ENCODE results near the gene LRMDA. TPM values are rescaled to one million over a fixed set of nuclear protein-coding genes. Genes with fewer than 3 reads are reported as not detected.

LRMDA gene
- total and polyA plus RNA-seq, 2 donors (not counting 1 experiment from before 2014, with no cell fraction given), result 0.12 TPM; not detected in 1

DNA sequence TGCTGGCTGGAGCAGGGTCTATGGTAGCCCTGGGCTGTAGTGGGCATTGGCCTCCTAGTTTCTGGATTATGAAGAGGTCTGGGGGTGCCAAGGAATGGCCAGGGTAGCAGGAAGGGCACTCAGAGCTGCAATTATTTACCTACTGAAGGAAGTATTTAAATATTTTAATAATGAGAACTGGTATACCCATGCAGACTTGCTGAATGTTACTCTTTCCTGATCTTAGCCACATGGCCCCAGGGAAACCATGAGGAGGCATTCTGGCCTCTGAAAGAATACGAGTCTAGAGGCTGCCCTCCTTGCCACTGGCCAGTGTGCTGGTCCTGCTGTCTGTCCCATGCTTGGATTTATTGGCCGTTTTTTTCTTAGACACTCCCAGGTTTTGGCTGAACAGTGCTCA, 599.7 kb downstream of the LRMDA start:
- Histone ChIP-seq H3K27ac (ENCODE audit: low read length in 2 of 2) (no peak overlapping the region), H2AFZ (ENCODE audit: insufficient read depth, low read depth, low read length, poor library complexity, severe bottlenecking) (no peak overlapping the region), H3K4me1 (ENCODE audit: control insufficient read depth in 2 of 2, insufficient read depth in 2 of 2, low read length in 2 of 2) (no peaks in the 10 kb centered on the region), H3K9me3 (ENCODE audit: control extremely low read depth in 1 of 3, control insufficient read depth in 2 of 3, insufficient read depth in 1 of 3, low read length in 2 of 3) (no peaks in the 10 kb centered on the region), H3K27me3 (replicated peaks in 1 of 4; ENCODE audit: control extremely low read depth in 1 of 4, control insufficient read depth in 3 of 4, insufficient read depth in 4 of 4, low read length in 3 of 4) (no peaks in the 10 kb centered on the region), H3K4me2 (replicated peaks; ENCODE audit: low read depth, low read length, poor library complexity, severe bottlenecking) (no peak overlapping the region), H3K4me3 (ENCODE audit: control extremely low read depth in 1 of 5, extremely low read depth in 1 of 5, insufficient read depth in 1 of 5, low read depth in 2 of 5, low read length in 4 of 5) (no peak overlapping the region), H3K36me3 (replicated peaks in 1 of 2; ENCODE audit: control extremely low read depth in 1 of 2, control insufficient read depth in 1 of 2, extremely low read depth in 1 of 2, insufficient read depth in 2 of 2, low read length in 1 of 2) (no peaks in the 10 kb centered on the region), H3K79me2 (ENCODE audit: control insufficient read depth, insufficient read depth, low read length) (no peaks in the 10 kb centered on the region), H4K20me1 (ENCODE audit: control insufficient read depth, insufficient read depth, low read length, poor library complexity, severe bottlenecking) (no peaks in the 10 kb centered on the region), H3K9ac (ENCODE audit: low read length) (no peak overlapping the region)
- Mint-ChIP-seq H3K4me3 (no peak overlapping the region), H3K9me3 (ENCODE audit: insufficient read depth) (no peaks in the 10 kb centered on the region), H3K27me3 (peaks cover 6% of the 10 kb centered on the region), H3K4me1 (no peaks in the 10 kb centered on the region), H3K27ac (no peak overlapping the region)
- intact Hi-C loops (cut with micrococcal nuclease), result no loop called here
- DNase-seq (no peak), ATAC-seq (ENCODE audit: low read depth) (no peak)
- POLR2A ChIA-PET, result no interaction called here
- CTCF ChIA-PET, result no interaction called here
- TF ChIP-seq, protein P1, sequence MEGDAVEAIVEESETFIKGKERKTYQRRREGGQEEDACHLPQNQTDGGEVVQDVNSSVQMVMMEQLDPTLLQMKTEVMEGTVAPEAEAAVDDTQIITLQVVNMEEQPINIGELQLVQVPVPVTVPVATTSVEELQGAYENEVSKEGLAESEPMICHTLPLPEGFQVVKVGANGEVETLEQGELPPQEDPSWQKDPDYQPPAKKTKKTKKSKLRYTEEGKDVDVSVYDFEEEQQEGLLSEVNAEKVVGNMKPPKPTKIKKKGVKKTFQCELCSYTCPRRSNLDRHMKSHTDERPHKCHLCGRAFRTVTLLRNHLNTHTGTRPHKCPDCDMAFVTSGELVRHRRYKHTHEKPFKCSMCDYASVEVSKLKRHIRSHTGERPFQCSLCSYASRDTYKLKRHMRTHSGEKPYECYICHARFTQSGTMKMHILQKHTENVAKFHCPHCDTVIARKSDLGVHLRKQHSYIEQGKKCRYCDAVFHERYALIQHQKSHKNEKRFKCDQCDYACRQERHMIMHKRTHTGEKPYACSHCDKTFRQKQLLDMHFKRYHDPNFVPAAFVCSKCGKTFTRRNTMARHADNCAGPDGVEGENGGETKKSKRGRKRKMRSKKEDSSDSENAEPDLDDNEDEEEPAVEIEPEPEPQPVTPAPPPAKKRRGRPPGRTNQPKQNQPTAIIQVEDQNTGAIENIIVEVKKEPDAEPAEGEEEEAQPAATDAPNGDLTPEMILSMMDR (IDR thresholded peaks at IDR 0.05), result no peak
- no peak for TF ChIP-seq EZH2 (IDR thresholded peaks at IDR 0.05; ENCODE audit: borderline replicate concordance, insufficient read depth, low read depth, low read length, poor library complexity, severe bottlenecking)
- WGBS (ENCODE audit: insufficient coverage), result 69% methylated on average over 2 of the region's 2 CpGs

DNA sequence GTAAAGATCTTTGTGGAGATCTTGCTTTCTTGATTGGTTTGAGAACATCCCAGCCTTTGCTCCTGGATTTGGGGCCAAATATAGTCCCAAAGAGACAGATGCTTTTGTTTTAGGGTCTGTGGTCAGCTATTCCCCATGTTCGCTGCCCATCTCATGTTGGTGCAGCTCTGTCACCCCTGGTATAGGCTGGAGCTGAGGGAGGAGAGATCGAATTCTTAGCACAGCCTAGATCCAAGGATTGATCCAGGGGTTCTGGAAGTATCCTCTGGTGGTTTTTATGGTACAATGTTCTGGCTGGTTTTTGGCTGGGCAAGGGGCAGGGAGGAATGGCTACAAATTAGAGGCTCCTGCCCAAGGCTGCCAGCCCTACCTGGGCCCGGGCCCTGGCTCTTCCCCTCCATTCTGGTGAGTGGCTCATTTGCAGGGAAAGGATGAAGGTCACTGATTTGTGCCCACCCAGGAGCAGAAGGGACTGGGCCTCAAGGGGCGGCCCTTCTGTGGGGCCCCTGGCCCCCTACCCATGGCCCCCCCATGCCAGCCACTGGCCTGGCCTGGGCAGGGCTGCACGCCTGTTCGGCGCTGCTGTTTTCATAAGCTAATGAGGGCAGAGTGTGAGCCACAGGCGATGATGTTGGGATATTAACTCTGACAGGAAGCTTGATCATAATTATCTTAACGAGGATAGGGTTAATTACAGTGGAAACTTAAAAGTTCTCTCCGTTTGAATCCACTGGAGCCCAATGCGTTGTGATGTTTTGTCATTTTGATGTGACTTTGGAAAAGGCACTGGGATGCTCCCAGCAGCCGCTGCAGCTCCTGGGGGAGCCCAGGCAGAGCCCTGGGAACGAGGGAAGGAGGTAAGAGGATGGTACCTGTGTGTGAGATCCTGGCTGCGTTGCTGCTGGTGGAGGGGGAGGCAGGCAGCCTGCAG, 600.6 kb downstream of the LRMDA start:
- DNase-seq (no peak), ATAC-seq (ENCODE audit: low read depth) (no peak)
- intact Hi-C loops (cut with micrococcal nuclease), result no loop called here
- H3K79me2 ChIP-seq (ENCODE audit: control insufficient read depth, insufficient read depth, low read length), result no peaks in the 10 kb centered on the region
- no peak overlapping the region for H3K4me3 Mint-ChIP-seq
- H3K36me3 ChIP-seq (replicated peaks in 1 of 2; ENCODE audit: control extremely low read depth in 1 of 2, control insufficient read depth in 1 of 2, extremely low read depth in 1 of 2, insufficient read depth in 2 of 2, low read length in 1 of 2), result no peaks in the 10 kb centered on the region
- H3K9me3 ChIP-seq (ENCODE audit: control extremely low read depth in 1 of 3, control insufficient read depth in 2 of 3, insufficient read depth in 1 of 3, low read length in 2 of 3), result peaks cover 0 to 4% (median 0%) of the 10 kb centered on the region in 3 donors
- peaks cover 6% of the 10 kb centered on the region for H3K27me3 Mint-ChIP-seq
- H3K9me3 Mint-ChIP-seq (ENCODE audit: insufficient read depth), result no peaks in the 10 kb centered on the region
- 88% methylated on average over 13 of the region's 14 CpGs for WGBS (ENCODE audit: insufficient coverage)
- H3K4me1 ChIP-seq (ENCODE audit: control insufficient read depth in 2 of 2, insufficient read depth in 2 of 2, low read length in 2 of 2), result no peaks in the 10 kb centered on the region
- ChIA-PET CTCF (no interaction called here), POLR2A (no interaction called here)
- no peak overlapping the region for H3K4me3 ChIP-seq (ENCODE audit: control extremely low read depth in 1 of 5, extremely low read depth in 1 of 5, insufficient read depth in 1 of 5, low read depth in 2 of 5, low read length in 4 of 5)
- no peak overlapping the region for H3K4me2 ChIP-seq (replicated peaks; ENCODE audit: low read depth, low read length, poor library complexity, severe bottlenecking)
- no peak overlapping the region for H3K9ac ChIP-seq (ENCODE audit: low read length)
- H2AFZ ChIP-seq (ENCODE audit: insufficient read depth, low read depth, low read length, poor library complexity, severe bottlenecking), result no peak overlapping the region
- no peaks in the 10 kb centered on the region for H4K20me1 ChIP-seq (ENCODE audit: control insufficient read depth, insufficient read depth, low read length, poor library complexity, severe bottlenecking)
- H3K4me1 Mint-ChIP-seq, result no peaks in the 10 kb centered on the region
- TF ChIP-seq, protein P1 (IDR thresholded peaks at IDR 0.05), result no peak
- TF ChIP-seq EZH2 (IDR thresholded peaks at IDR 0.05; ENCODE audit: borderline replicate concordance, insufficient read depth, low read depth, low read length, poor library complexity, severe bottlenecking), result no peak
- no peak overlapping the region for H3K27ac ChIP-seq (ENCODE audit: low read length in 2 of 2)
- H3K27ac Mint-ChIP-seq, result no peak overlapping the region
- H3K27me3 ChIP-seq (replicated peaks in 1 of 4; ENCODE audit: control extremely low read depth in 1 of 4, control insufficient read depth in 3 of 4, insufficient read depth in 4 of 4, low read length in 3 of 4), result no peaks in the 10 kb centered on the region
